WTC11 (cell line): ENCODE measurements around the gene DPF1. TPM values are rescaled to one million over a fixed set of nuclear protein-coding genes. Genes with fewer than 3 reads are reported as not detected.
A peak's percentile ranks its signal among the peaks of the same experiment; 100 is the strongest.

Experiments used
- ATAC-seq: fragments of 200-7000 bp; cut with Tn5 transposase; 2 replicates; pipeline ENCODE4 v1.10.0; 2021; ENCODE audit warnings: mild to moderate bottlenecking, moderate library complexity
- CTCF ChIA-PET: fragments of 300-600 bp; sonication (Branson Sonifier 250); formaldehyde crosslinking; loops from one replicate; lab custom pipeline; 2021; ENCODE audit warnings: antibody characterized with exemption; lab: Charles Lee
- POLR2A ChIA-PET: fragments of 350-600 bp; sonication (Branson Sonifier 250); formaldehyde crosslinking; loops from one replicate; lab custom pipeline; 2021; ENCODE audit warnings: antibody characterized with exemption; lab: Charles Lee
- DNase-seq: peaks from one replicate; pipeline ENCODE4 v3.0.0; 2021; ENCODE audit warnings: low spot score
- H3K27ac Mint-ChIP-seq: 2 replicates; pipeline ENCODE4 v1.8.0; 2021; ENCODE audit warnings: mixed read lengths
- H3K27me3 Mint-ChIP-seq: 2 replicates; pipeline ENCODE4 v1.8.0; 2021; ENCODE audit warnings: low read depth, mild to moderate bottlenecking, moderate library complexity, mixed read lengths
- H3K36me3 Mint-ChIP-seq: 2 replicates; pipeline ENCODE4 v1.8.0; 2021; ENCODE audit warnings: mixed read lengths
- H3K4me1 Mint-ChIP-seq: 2 replicates; pipeline ENCODE4 v1.8.0; 2022; ENCODE audit warnings: mixed read lengths
- H3K4me3 Mint-ChIP-seq: 2 replicates; pipeline ENCODE4 v1.8.0; 2021; ENCODE audit warnings: mild to moderate bottlenecking, moderate library complexity, mixed read lengths
- H3K9me3 Mint-ChIP-seq: 2 replicates; pipeline ENCODE4 v1.8.0; 2021; ENCODE audit warnings: mixed read lengths
- ARID4B ChIP-seq: sonication (generic); formaldehyde crosslinking; IDR thresholded peaks from 2 replicates; pipeline ENCODE4 v1.8.0; 2023; ENCODE audit warnings: missing genetic modification reagents, mild to moderate bottlenecking, borderline replicate concordance
- ATF3 ChIP-seq: sonication (generic); formaldehyde crosslinking; conservative IDR thresholded peaks from 2 replicates; pipeline ENCODE4 v1.8.1; 2022; ENCODE audit warnings: mild to moderate bottlenecking, missing genetic modification reagents
- ATF6 ChIP-seq: sonication (generic); formaldehyde crosslinking; IDR thresholded peaks from 2 replicates; pipeline ENCODE4 v1.8.1; 2023; ENCODE audit warnings: mild to moderate bottlenecking, missing genetic modification reagents
- ESRRA ChIP-seq: sonication (generic); formaldehyde crosslinking; IDR thresholded peaks from 2 replicates; pipeline ENCODE4 v1.8.1; 2022; ENCODE audit warnings: mild to moderate bottlenecking, missing genetic modification reagents, borderline replicate concordance
- ETV6 ChIP-seq: sonication (generic); formaldehyde crosslinking; IDR thresholded peaks from 2 replicates; pipeline ENCODE4 v1.8.1; 2022; ENCODE audit warnings: mild to moderate bottlenecking, missing genetic modification reagents
- RORB ChIP-seq: fragments of 250-450 bp; sonication (Bioruptor Pico); IDR thresholded peaks from 2 replicates; pipeline ENCODE4 v1.9.0; 2021; ENCODE audit warnings: mild to moderate bottlenecking
- TCF7 ChIP-seq: sonication (generic); formaldehyde crosslinking; IDR thresholded peaks from 2 replicates; pipeline ENCODE4 v1.8.0; 2022; ENCODE audit warnings: mild to moderate bottlenecking, low read depth, missing genetic modification reagents, moderate library complexity
- ZMAT4 ChIP-seq: fragments of 250-450 bp; sonication (Bioruptor Pico); IDR thresholded peaks from 2 replicates; pipeline ENCODE4 v1.9.0; 2021; ENCODE audit warnings: mild to moderate bottlenecking
- ZNF121 ChIP-seq: sonication (generic); formaldehyde crosslinking; IDR thresholded peaks from 2 replicates; pipeline ENCODE4 v1.8.0; 2023; ENCODE audit warnings: missing genetic modification reagents
- ZNF232 ChIP-seq: sonication (generic); formaldehyde crosslinking; IDR thresholded peaks from 2 replicates; pipeline ENCODE4 v1.8.0; 2022; ENCODE audit warnings: mild to moderate bottlenecking, missing genetic modification reagents
- ZNF263 ChIP-seq: sonication (generic); formaldehyde crosslinking; IDR thresholded peaks from 2 replicates; pipeline ENCODE4 v1.8.1; 2022; ENCODE audit warnings: low read depth, mild to moderate bottlenecking, moderate library complexity, missing genetic modification reagents
- ZNF281 ChIP-seq: sonication (generic); formaldehyde crosslinking; IDR thresholded peaks from 2 replicates; pipeline ENCODE4 v1.8.0; 2023; ENCODE audit warnings: mild to moderate bottlenecking, missing genetic modification reagents
- ZNF423 ChIP-seq: fragments of 250-450 bp; sonication (Bioruptor Pico); IDR thresholded peaks from 2 replicates; pipeline ENCODE4 v2.1.2; 2022; ENCODE audit warnings: mild to moderate bottlenecking, moderate library complexity
- total RNA-seq: library from RNA; stranded (reverse); gene quantifications from 3 replicates; pipeline ENCODE4 v1.2.3, GENCODE V29; 2021

DPF1 gene
- total RNA-seq, 1 experiment from 2014 or later, result 6.8 TPM

- TF ChIP-seq RORB (CRISPR knock-in tag) (no peak), ZMAT4 (CRISPR knock-in tag) (no peak), ETV6 (CRISPR knock-in tag) (no peak)
Observed at GRCh38 chr19:38184815-38185214, 39.2 kb downstream of the DPF1 start (continued).

GRCh38 chr19:38183251-38183897, 40.6 kb downstream of the DPF1 start:
- peak overlapping the region; percentile 83 for H3K4me3 Mint-ChIP-seq
- no peaks in the 10 kb centered on the region for H3K27me3 Mint-ChIP-seq
- peaks cover 5% of the 10 kb centered on the region for H3K9me3 Mint-ChIP-seq
- H3K4me1 Mint-ChIP-seq, result peaks cover 25% of the 10 kb centered on the region
- peak; percentile 97 for ATAC-seq
- POLR2A ChIA-PET, result interaction anchor here (0.7 to 1.4 kb wide), 4 partner anchors 9 to 122 kb away, joined by 3 to 7 read pairs (median 3); no protein-coding TSS in a partner anchor
- peak; percentile 85 for DNase-seq
- H3K27ac Mint-ChIP-seq, result peak overlapping the region; percentile 12; the same call in 1 of the 2 replicates
- CTCF ChIA-PET, result interaction anchor here (0.6 to 4.3 kb wide), 21 partner anchors 9 to 285 kb away, joined by 3 to 75 read pairs (median 4); partner anchors contain the start of genes CATSPERG, PPP1R14A, SIPA1L3 and WDR87
- TF ChIP-seq ZNF121 (CRISPR knock-in tag) (peak; percentile 39), ZNF263 (CRISPR knock-in tag) (no peak)
- TF ChIP-seq, all 79 proteins: peak for 1
- H3K36me3 Mint-ChIP-seq, result peaks cover 8% of the 10 kb centered on the region

- DNase-seq (no peak), ATAC-seq (no peak)
- Mint-ChIP-seq H3K4me3 (peak overlapping the region; percentile 83), H3K4me1 (peaks cover 25% of the 10 kb centered on the region), H3K27ac (no peak overlapping the region), H3K9me3 (peaks cover 5% of the 10 kb centered on the region), H3K27me3 (no peaks in the 10 kb centered on the region), H3K36me3 (peaks cover 8% of the 10 kb centered on the region)
- CTCF ChIA-PET, result interaction anchor here (0.8 to 4.3 kb wide), 12 partner anchors 8 to 284 kb away, joined by 3 to 75 read pairs (median 4); partner anchors contain the start of gene PPP1R14A
- TF ChIP-seq ESRRA (CRISPR knock-in tag) (no peak), ZNF423 (CRISPR knock-in tag) (no peak), ZNF232 (CRISPR knock-in tag) (no peak), ATF6 (CRISPR knock-in tag) (no peak), ARID4B (CRISPR knock-in tag) (no peak), ZNF281 (CRISPR knock-in tag) (no peak), ATF3 (no peak), TCF7 (CRISPR knock-in tag) (no peak)
- POLR2A ChIA-PET, result interaction anchor here (1.0 to 1.4 kb wide), 2 partner anchors 9 to 11 kb away, joined by 3 read pairs; no protein-coding TSS in a partner anchor
Observed at GRCh38 chr19:38182536-38183210, 41.3 kb downstream of the DPF1 start.
